GM12875 (cell line): Measurements from ENCODE around the gene ACSS1.

Experiments
- H3K4me3 ChIP-seq: one replicate; pipeline ENCODE4 v1.5.1; 2011; ENCODE audit warnings: low read depth, low read length, control low read depth
- TF ChIP-seq, protein P1 (sequence below): IDR thresholded peaks from 2 replicates; pipeline ENCODE4 v1.5.1; 2011; ENCODE audit warnings: low read depth, mild to moderate bottlenecking, control low read depth, inconsistent platforms, low read length, moderate library complexity, borderline replicate concordance; ENCODE audit not compliant: insufficient read depth

ACSS1 gene

DNA sequence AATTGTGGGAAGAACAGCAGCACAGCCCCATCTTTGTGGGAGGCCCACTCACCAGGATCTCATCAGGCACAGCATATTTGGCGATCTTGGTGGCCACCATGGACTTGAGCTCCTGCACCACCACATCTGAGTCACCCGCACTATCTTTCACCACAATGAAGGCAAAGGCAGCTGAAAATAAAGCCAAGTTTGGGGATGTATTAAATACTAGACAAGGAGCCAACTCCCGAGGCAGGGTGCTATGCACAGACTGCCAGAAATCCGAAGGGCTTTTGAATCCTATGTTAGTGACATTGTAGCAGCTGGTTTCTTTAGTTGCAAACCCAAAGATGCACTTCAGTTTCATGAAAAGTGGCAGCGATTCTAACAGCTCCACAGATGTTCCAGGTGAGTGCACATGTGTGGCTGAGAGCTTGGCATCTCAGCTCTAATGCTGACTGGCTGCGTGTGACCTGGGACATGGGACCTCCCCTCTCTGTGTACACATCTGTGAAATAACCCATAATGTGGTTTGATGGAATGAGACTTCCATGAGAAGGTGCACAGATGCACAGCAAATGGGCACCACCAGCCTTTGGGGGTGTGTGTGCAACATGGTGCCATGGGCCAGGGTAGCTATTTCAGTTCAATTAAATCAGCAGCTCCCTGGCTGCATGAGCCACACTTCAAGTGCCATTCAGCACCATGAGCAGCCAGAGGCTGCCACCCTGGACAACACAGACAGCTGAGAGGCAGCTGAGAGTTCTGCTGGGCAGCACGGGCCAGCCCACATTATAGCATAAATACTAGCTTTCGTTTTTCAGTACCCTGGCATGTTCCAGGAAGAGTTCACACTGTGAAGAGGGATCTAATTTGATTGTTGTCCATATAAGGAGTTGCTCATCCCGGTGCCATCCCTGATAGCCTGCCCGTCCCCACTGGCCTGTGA is 48.5 kb downstream of the ACSS1 start:
- H3K4me3 ChIP-seq = no peak overlapping the region
- TF ChIP-seq, protein P1, sequence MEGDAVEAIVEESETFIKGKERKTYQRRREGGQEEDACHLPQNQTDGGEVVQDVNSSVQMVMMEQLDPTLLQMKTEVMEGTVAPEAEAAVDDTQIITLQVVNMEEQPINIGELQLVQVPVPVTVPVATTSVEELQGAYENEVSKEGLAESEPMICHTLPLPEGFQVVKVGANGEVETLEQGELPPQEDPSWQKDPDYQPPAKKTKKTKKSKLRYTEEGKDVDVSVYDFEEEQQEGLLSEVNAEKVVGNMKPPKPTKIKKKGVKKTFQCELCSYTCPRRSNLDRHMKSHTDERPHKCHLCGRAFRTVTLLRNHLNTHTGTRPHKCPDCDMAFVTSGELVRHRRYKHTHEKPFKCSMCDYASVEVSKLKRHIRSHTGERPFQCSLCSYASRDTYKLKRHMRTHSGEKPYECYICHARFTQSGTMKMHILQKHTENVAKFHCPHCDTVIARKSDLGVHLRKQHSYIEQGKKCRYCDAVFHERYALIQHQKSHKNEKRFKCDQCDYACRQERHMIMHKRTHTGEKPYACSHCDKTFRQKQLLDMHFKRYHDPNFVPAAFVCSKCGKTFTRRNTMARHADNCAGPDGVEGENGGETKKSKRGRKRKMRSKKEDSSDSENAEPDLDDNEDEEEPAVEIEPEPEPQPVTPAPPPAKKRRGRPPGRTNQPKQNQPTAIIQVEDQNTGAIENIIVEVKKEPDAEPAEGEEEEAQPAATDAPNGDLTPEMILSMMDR = no peak

DNA sequence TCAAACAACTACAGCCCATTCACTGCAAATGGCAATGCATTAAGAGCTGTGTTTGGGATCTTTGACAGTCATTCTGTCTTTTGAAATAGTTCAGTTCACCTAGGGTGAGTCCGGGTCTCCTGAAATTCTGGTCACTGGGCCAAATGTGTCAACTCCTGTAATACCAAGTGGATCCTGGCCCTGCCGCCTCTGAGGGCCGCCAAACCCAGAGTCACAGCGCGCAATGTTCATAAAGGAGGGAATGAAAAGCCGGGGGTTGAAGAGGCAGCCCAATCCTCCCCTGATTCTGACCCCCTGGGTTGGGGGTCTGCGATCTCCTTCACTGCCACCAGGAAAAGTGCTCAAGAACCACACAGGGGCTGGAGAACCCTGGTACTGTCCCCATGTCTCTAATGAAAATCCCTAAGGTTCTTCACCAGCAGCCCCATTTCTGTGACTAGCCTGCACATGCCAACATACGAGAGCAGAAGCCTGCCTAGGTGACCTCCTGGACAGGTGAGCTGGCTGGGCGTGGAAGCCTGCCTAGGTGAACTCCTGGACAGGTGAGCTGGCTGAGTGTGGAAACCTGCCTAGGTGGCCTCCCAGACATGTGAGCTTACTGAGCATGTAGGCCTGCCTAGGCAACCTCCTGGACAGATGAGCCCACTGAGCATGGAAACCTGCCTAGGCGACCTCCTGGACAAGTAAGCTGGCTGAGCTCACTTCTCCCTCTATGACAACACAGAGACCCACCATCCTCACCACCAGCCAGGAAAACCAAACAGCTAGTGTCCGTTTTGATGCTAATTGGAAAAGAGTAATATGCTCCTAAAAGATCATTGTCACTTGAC is 49.3 kb downstream of the ACSS1 start:
- no peak overlapping the region for H3K4me3 ChIP-seq
- TF ChIP-seq, protein P1 = no peak

DNA sequence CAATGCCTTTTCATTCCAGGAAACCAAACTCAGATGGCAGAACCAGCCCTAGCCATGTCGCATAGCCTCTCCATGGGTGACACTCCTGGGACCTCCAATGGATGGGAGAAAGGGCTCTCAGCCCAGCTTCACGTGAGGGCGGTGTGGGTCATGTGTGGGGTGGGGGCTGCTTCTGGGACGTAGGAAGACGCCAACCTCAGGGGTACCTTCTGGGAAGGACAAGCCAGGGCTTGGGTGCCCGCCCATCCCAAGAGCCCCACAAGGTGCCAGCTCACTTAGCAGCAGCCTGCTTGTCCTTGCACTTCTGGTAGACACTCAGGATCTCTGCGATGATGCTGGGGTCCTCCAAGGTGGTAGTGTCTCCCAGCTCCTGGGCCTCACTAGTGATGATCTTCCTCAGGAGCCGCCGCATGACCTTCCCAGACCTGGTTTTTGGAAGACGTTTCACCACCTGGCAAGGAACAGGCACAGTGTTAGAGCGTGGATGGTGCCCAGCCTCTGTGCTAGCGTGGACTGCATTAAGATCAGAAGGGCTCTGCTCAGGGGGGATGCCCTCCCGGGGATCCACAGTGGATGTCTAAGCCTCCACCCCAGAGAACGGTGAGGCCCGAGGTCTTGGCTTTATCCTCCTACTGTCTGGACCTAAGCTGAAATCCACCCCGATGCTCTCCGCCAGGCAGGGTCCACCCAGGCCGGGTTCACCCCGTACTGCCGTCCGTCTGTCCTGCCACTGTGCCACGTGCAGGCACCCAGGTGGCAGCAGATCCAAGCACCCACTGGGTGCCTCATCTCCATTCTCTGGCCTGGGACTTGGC is 50.2 kb downstream of the ACSS1 start:
- no peak overlapping the region for H3K4me3 ChIP-seq
- TF ChIP-seq, protein P1 = no peak

DNA sequence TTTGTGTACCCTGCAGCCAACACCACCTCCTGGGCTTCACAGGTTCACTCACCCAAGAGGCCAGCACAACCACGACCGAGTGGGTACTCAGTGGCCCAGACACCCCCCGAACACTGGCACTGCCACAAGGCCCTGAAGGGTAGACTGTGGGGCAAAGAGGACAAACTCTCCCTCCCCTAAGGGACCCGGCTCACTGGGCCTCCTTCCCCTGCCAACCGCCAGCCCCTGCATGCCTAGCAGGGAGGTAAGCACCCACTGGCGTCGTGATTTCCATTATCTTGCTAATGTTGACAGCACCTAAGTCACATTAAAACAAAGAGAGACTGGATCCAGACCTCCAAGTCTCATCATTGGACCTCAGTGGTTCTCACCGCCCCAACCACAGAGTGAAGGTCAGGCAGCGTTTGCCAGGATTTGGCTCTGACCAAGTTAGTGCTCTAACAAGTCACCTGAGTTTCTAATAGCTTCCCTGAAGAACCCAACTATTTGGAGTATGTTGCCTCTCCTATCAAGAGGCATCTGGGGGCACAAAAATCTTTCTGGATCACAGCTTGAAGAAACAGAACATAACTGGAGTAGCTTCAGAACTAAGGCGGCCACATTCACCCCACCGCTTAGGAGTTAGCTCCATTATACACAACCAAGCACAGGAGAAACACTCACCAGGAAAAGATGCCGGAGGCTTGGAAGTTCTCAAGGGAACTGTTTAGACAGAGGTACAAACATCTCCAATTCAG is 51.3 kb downstream of the ACSS1 start:
- TF ChIP-seq, protein P1 = no peak
- no peak overlapping the region for H3K4me3 ChIP-seq

DNA sequence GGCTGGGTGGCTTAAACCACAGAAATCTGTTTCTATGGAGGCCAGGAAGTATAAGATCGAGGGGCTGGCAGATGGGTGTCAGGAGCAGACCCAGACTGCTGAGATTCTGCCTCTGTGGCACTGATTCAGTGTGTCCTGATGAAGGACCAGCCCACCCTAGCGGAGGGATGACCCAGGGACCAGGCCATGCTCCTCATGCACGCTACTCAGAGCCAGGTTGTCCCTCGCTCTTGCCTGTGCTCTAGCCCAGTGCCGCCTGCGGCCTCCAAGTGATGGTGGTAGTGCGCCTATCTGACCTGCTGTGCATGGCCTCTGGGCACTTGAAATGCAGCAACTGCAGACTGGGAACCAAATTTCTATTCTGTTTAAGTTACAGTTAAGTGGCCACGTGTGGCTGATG is 52.3 kb downstream of the ACSS1 start:
- TF ChIP-seq, protein P1 = no peak

DNA sequence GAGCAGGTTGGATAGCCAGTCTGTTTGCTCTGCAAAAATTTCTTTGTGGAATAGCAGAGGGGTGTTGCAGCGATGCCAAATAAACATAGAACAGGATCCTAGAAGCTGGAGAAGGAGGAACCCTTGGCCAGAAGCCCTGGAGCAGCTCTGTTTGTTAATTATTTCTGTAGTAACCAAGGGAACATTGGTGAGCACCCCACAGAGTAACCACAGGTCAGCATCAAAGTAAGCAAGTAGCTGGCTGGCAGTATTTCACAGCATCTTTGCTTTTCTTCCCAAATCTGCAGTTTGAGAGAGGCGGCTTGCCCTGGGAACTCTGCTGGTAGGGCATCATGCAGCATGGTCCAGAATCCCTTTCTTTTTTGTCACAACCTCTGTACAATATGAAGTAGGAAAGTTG is 52.7 kb downstream of the ACSS1 start:
- H3K4me3 ChIP-seq = no peak overlapping the region
- TF ChIP-seq, protein P1 = no peak

More for the DNA sequence above, 52.3 kb downstream of the ACSS1 start:
- no peak overlapping the region for H3K4me3 ChIP-seq
